ENCODE data around the gene SVIL.

SVIL gene, protein sequence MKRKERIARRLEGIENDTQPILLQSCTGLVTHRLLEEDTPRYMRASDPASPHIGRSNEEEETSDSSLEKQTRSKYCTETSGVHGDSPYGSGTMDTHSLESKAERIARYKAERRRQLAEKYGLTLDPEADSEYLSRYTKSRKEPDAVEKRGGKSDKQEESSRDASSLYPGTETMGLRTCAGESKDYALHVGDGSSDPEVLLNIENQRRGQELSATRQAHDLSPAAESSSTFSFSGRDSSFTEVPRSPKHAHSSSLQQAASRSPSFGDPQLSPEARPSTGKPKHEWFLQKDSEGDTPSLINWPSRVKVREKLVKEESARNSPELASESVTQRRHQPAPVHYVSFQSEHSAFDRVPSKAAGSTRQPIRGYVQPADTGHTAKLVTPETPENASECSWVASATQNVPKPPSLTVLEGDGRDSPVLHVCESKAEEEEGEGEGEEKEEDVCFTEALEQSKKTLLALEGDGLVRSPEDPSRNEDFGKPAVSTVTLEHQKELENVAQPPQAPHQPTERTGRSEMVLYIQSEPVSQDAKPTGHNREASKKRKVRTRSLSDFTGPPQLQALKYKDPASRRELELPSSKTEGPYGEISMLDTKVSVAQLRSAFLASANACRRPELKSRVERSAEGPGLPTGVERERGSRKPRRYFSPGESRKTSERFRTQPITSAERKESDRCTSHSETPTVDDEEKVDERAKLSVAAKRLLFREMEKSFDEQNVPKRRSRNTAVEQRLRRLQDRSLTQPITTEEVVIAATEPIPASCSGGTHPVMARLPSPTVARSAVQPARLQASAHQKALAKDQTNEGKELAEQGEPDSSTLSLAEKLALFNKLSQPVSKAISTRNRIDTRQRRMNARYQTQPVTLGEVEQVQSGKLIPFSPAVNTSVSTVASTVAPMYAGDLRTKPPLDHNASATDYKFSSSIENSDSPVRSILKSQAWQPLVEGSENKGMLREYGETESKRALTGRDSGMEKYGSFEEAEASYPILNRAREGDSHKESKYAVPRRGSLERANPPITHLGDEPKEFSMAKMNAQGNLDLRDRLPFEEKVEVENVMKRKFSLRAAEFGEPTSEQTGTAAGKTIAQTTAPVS (N-terminal part only)

DNA sequence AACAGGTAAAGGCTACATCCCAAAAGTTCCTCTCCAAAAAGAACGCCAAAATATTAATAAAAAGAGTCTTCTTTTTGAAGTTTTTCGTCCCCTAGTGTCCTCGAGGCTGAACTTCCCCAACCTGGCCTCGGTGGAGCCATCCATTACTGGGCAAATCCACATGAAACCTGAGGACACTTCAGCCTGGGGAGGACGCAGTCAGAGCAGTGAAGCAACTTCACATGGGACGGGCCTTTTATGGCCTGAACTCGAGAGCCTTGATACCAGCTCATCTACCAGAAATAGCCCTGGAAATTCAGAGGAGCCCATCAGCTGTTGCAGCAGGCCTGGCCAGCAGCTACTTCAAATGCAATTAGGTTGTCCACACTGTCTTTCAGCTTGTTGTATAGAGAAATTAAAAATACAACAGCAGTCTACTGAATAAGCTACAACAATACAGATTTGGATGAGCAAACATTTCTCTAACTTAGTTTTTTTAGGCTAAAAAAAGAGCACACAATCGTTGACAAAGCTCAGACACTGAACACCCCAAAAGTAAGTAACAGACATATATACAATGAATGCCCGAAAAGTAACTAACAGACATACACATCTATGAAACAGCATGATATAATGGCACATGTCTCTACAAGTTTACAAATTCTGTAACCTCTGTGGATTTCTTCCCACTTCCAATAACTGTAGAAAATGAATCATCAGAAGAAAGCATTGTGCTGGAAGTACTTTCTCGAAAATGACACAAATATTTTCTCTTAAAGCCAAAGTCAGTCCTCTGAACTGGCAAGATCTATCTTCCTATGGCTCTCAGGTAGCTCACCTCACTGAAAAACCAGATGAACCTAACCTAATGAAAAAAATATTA is at the start of gene SVIL:
Gene SVIL (minus strand): TSS at position 208 of the 862 bp plus-strand sequence. CDS start 79,913 bp downstream, outside the sequence.
- TF ChIP-seq, protein P1, sequence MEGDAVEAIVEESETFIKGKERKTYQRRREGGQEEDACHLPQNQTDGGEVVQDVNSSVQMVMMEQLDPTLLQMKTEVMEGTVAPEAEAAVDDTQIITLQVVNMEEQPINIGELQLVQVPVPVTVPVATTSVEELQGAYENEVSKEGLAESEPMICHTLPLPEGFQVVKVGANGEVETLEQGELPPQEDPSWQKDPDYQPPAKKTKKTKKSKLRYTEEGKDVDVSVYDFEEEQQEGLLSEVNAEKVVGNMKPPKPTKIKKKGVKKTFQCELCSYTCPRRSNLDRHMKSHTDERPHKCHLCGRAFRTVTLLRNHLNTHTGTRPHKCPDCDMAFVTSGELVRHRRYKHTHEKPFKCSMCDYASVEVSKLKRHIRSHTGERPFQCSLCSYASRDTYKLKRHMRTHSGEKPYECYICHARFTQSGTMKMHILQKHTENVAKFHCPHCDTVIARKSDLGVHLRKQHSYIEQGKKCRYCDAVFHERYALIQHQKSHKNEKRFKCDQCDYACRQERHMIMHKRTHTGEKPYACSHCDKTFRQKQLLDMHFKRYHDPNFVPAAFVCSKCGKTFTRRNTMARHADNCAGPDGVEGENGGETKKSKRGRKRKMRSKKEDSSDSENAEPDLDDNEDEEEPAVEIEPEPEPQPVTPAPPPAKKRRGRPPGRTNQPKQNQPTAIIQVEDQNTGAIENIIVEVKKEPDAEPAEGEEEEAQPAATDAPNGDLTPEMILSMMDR (conservative IDR thresholded peaks at IDR 0.05; ENCODE audit: low read length) = no peak
- no peak within 1 kb of the TSS for H3K4me3 ChIP-seq (ENCODE audit: low read length)
- DNase-seq (ENCODE audit: low read depth) = peak; percentile 74

DNA sequence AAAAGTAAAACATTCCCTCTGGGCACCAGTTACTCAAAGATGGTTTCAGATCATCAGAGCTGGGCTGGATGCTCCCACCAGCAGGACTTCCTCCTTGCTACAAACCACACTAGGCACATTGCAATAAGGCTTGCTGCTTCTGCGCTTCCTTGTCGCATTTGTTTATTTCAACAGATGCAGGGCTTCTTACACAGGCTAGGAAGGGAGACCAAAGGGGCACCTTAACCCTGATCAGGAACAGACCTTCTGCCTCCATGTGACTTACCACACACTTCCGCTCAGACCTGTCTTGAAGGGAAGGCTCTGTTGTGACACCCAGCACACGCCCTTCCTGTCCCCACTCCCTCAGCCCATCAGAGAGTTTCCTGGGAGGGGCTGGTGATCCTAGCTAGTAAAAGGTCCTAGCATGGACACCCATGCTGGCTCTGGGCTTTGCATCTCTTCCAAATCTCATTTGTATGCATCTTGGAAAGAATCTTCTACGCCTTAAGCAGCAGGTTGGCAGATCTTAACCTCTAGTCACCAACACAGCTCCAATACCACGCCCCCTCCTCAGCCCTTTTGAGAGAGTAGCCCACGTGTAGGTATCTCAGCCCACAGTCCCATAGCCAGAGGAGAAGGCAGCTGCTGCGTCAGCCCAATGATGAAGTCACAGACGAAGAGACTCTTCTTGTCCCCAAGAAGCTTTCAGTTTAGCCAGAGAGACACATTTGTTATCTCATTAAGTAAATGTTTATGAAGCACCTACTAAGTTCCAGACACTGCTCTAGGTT is 47.1 kb upstream of the SVIL start:
- TF ChIP-seq, protein P1 (conservative IDR thresholded peaks at IDR 0.05; ENCODE audit: low read length) = no peak
- DNase-seq (ENCODE audit: low read depth) = no peak

DNA sequence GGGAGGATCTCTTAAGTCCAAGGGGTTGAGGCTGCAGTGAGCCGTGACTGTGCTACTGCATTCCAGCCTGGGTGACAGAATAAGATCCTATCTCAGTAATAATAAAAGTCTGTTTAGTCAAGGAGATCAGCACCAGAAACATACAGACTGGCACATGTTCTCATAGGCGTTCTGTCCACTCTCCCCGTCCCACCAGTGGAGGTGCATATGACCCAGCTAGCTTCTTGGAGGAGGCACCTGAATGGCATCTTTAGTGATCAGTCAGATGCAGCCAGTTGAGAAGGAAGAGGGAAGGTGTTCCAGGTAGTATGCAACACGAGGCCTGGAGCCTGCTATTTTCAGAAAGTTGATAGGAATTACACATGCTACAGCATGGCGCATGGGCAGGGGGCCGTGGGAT is 45.3 kb upstream of the SVIL start:
- no peak overlapping the region for H3K4me3 ChIP-seq (ENCODE audit: low read length)
- TF ChIP-seq, protein P1 (conservative IDR thresholded peaks at IDR 0.05; ENCODE audit: low read length) = no peak
- no peak for DNase-seq (ENCODE audit: low read depth)

More for the DNA sequence above, 47.1 kb upstream of the SVIL start:
- no peak overlapping the region for H3K4me3 ChIP-seq (ENCODE audit: low read length)

DNA sequence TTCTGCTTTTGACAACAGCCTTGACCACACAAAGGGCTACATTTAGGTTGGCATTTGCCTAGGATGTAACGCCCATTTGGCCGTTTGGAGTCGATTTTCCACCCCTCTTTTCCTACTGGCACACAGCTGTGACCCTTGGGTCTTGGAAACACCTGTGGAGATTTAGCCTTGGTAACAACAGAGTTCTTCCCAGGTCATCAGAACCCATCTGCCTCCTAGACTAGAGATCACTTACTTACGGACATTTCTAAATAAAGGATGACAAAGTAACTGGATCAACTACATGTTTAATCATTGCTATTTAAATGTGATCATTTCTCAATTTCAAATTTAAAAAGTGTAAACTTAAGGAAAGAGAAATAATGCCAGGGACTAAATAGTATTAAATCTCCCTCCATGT is 42.0 kb upstream of the SVIL start:
- H3K4me3 ChIP-seq (ENCODE audit: low read length) = no peak overlapping the region
- DNase-seq (ENCODE audit: low read depth) = no peak
- TF ChIP-seq, protein P1 (conservative IDR thresholded peaks at IDR 0.05; ENCODE audit: low read length) = no peak

DNA sequence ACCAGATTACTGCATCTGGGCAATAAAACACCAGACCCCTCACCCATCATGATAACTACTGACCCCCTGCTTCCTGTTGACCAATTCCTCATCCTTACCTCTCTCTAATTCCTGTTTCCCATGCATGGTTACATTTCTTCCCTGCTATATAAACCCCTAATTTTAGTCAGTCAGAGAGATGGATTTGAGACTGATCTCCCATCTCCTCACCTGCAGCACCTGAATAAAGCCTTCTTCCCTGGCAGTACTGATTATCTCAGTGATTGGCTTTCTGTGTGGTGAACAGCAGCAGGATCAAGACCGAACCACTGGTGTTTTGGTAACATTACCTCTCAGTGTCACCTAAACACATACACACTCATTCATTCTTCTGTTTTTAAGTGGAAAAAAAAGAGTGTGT is 41.2 kb upstream of the SVIL start:
- TF ChIP-seq, protein P1 (conservative IDR thresholded peaks at IDR 0.05; ENCODE audit: low read length) = no peak
- no peak overlapping the region for H3K4me3 ChIP-seq (ENCODE audit: low read length)
- no peak for DNase-seq (ENCODE audit: low read depth)

DNA sequence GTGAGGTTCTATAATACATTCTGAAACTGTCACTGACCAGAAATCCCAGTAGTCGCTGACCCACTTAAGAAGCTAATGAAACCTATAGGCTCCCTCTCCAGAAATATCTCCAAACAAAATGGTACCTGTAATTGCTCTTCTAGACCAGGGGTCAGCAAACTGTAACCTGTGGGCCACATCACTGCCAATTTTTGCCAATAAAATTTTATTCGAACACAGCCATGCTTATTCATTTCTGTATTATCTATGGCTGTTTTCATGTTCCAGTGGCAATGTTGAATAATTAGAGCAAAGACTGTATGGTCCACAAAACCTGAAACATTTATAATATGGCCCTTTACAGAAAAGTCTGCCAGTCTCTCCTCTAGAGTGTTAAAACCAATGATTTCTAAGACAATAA is 37.2 kb upstream of the SVIL start:
- no peak for DNase-seq (ENCODE audit: low read depth)

More for the DNA sequence above, 37.2 kb upstream of the SVIL start:
- H3K4me3 ChIP-seq (ENCODE audit: low read length) = no peak overlapping the region
- TF ChIP-seq, protein P1 (conservative IDR thresholded peaks at IDR 0.05; ENCODE audit: low read length) = no peak

All from AG10803 (cell line).